ENCODE measurements around the gene SLC10A7. TPM values are rescaled to one million over a fixed set of nuclear protein-coding genes. Genes with fewer than 3 reads are reported as not detected.
A peak's percentile ranks its signal among the peaks of the same experiment; 100 is the strongest.

Gene SLC10A7
- total RNA-seq, 1 experiment from 2014 or later = 3.9 TPM

DNA sequence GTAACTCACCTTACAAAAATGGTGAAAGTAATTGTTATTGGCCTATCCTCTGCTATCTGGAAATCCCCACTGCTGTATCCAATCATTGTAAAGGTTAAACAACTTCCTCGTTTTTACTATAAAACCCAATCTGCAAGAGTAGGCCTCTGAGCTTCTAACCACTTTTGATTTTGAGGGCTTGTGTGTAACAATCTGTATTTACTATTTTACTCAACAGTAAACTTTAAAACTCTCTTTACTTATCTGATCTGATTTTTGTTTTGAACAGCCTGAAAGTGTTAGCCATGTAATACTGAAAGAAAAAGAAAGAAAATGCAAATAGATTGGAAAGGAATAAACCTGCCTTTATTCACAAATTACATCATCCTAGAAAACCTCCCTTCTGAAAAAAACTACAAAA, 63.1 kb downstream of the SLC10A7 start:
- H3K4me1 ChIP-seq (ENCODE audit: insufficient read depth, low read length) = 0 out of 2 replicates have a peak, but pooled peaks cover 2% of the 10 kb centered on the region
- no peaks in the 10 kb centered on the region for H3K9me3 ChIP-seq (ENCODE audit: control insufficient read depth, low read depth, low read length)
- no peak overlapping the region for H3K4ac ChIP-seq (ENCODE audit: low read depth, low read length)
- H3K27ac ChIP-seq (ENCODE audit: insufficient read length, low read depth, low read length) = no peak overlapping the region
- H3K9me3 Mint-ChIP-seq = no peaks in the 10 kb centered on the region
- H4K91ac ChIP-seq (ENCODE audit: insufficient read length, low read depth, low read length) = no peak overlapping the region
- H2AFZ ChIP-seq (ENCODE audit: low read length) = no peak overlapping the region
- no peak overlapping the region for H3K4me2 ChIP-seq (ENCODE audit: insufficient read depth, insufficient read length, low read length)
- H3K79me2 ChIP-seq (ENCODE audit: insufficient read depth, low read length) = no peaks in the 10 kb centered on the region
- H3K36me3 Mint-ChIP-seq (ENCODE audit: insufficient read depth in 1 of 3, low read depth in 3 of 3) = no peaks in the 10 kb centered on the region
- no CpG with 5 or more reads among the region's 1 CpG for WGBS (ENCODE audit: extremely low coverage, insufficient read length, low lambda C conversion rate)
- H2AK5ac ChIP-seq (ENCODE audit: insufficient read length, low read length) = no peak overlapping the region
- no peak overlapping the region for H3K23ac ChIP-seq (ENCODE audit: insufficient read length, low read depth, low read length)
- no peak overlapping the region for H2BK15ac ChIP-seq (ENCODE audit: low read depth, low read length)
- no peak overlapping the region for H2BK20ac ChIP-seq (ENCODE audit: low read depth, low read length, poor library complexity, severe bottlenecking)
- no peak overlapping the region for H3K18ac ChIP-seq (ENCODE audit: insufficient read length, low read depth, low read length)
- no peaks in the 10 kb centered on the region for H3K23me2 ChIP-seq (ENCODE audit: insufficient read length, low read depth, low read length, poor library complexity, severe bottlenecking)
- H2BK5ac ChIP-seq (ENCODE audit: insufficient read length, low read length) = no peak overlapping the region
- no peak overlapping the region for H4K8ac ChIP-seq (replicated peaks; ENCODE audit: insufficient read length, low read depth, low read length)
- no peak overlapping the region for H4K5ac ChIP-seq (ENCODE audit: insufficient read length, low read depth, low read length)
- H3K4me3 Mint-ChIP-seq = no peak overlapping the region
- no peak overlapping the region for H3K9ac ChIP-seq (ENCODE audit: extremely low read depth, insufficient read length, low read length)
- no peaks in the 10 kb centered on the region for H4K20me1 ChIP-seq (ENCODE audit: control insufficient read depth, insufficient read depth, insufficient read length)
- H3K4me1 Mint-ChIP-seq = peaks cover 7 to 13% of the 10 kb centered on the region in 2 experiments
- no peak overlapping the region for H3K14ac ChIP-seq (ENCODE audit: insufficient read depth, low read length)
- H3K27ac Mint-ChIP-seq = peak overlapping the region in 1 of 3 experiments; percentile 79; a peak in 3 of 7 replicates
- no peak overlapping the region for H2BK120ac ChIP-seq (ENCODE audit: low read depth, low read length, poor library complexity, severe bottlenecking)
- no peak overlapping the region for H3T11ph ChIP-seq (ENCODE audit: low read length)
- H3K56ac ChIP-seq (ENCODE audit: insufficient read length, low read depth, low read length) = no peak overlapping the region
- no peaks in the 10 kb centered on the region for H3K79me1 ChIP-seq (ENCODE audit: insufficient read depth, low read depth, low read length, poor library complexity, severe bottlenecking)
- no peak overlapping the region for H2BK12ac ChIP-seq (ENCODE audit: insufficient read length, low read depth, low read length)
- H3K27me3 Mint-ChIP-seq (ENCODE audit: low read depth) = no peaks in the 10 kb centered on the region
- TF ChIP-seq, protein P1, sequence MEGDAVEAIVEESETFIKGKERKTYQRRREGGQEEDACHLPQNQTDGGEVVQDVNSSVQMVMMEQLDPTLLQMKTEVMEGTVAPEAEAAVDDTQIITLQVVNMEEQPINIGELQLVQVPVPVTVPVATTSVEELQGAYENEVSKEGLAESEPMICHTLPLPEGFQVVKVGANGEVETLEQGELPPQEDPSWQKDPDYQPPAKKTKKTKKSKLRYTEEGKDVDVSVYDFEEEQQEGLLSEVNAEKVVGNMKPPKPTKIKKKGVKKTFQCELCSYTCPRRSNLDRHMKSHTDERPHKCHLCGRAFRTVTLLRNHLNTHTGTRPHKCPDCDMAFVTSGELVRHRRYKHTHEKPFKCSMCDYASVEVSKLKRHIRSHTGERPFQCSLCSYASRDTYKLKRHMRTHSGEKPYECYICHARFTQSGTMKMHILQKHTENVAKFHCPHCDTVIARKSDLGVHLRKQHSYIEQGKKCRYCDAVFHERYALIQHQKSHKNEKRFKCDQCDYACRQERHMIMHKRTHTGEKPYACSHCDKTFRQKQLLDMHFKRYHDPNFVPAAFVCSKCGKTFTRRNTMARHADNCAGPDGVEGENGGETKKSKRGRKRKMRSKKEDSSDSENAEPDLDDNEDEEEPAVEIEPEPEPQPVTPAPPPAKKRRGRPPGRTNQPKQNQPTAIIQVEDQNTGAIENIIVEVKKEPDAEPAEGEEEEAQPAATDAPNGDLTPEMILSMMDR (conservative IDR thresholded peaks at IDR 0.05) = no peak
- no peak for DNase-seq
- no peaks in the 10 kb centered on the region for H3K27me3 ChIP-seq (ENCODE audit: insufficient read depth, low read length)
